OCI-LY7 (cell line): ENCODE measurements around the gene CDC42BPA.

Experiments
- EZH2phosphoT487 ChIP-seq: fragments of 200-600 bp; sonication (generic); IDR thresholded peaks from 2 replicates; pipeline ENCODE4 v1.6.1; 2018; ENCODE audit warnings: low read depth, borderline replicate concordance, mild to moderate bottlenecking, mixed run types, antibody characterized with exemption, low read length, moderate library complexity, mixed read lengths
- TF ChIP-seq, protein P1 (sequence below): fragments of 200-600 bp; sonication (generic); conservative IDR thresholded peaks from 2 replicates; pipeline ENCODE4 v1.5.1; 2014; ENCODE audit warnings: mild to moderate bottlenecking, antibody characterized with exemption, low read length, moderate library complexity, mixed read lengths

DNA sequence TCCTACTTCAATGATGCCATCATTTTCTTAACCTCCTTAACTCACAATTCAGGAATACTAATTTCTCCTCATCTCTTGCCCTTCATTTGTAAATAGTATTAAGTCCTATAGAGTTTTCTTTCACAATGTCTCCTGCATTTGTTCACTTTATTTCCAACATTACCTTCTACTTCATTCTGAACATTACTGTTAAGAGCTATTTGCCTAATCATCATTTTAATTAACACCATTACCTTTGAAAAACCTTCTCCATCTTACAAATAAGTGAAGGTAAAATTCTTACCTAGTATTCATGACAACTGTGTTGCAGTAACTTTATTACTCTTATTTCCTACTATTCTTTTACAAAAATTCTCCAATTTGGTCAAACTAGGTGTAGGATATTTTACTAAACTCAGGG is 240.5 kb downstream of the CDC42BPA start:
- TF ChIP-seq, protein P1, sequence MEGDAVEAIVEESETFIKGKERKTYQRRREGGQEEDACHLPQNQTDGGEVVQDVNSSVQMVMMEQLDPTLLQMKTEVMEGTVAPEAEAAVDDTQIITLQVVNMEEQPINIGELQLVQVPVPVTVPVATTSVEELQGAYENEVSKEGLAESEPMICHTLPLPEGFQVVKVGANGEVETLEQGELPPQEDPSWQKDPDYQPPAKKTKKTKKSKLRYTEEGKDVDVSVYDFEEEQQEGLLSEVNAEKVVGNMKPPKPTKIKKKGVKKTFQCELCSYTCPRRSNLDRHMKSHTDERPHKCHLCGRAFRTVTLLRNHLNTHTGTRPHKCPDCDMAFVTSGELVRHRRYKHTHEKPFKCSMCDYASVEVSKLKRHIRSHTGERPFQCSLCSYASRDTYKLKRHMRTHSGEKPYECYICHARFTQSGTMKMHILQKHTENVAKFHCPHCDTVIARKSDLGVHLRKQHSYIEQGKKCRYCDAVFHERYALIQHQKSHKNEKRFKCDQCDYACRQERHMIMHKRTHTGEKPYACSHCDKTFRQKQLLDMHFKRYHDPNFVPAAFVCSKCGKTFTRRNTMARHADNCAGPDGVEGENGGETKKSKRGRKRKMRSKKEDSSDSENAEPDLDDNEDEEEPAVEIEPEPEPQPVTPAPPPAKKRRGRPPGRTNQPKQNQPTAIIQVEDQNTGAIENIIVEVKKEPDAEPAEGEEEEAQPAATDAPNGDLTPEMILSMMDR = no peak
- TF ChIP-seq EZH2phosphoT487 = no peak
